Measurements from ENCODE around the gene TRPM8.

TRPM8 gene

GRCh38 chr2:234048049-234048448 lies 130.9 kb downstream of the TRPM8 start:
- no peak for DNase-seq (ENCODE audit: low spot score)

GRCh38 chr2:234050455-234051135 lies 133.4 kb downstream of the TRPM8 start, which contains the start of gene SPP2:
SPP2 (plus strand) TSS chr2:234050702; CDS start chr2:234050787, 85 bp downstream.
- DNase-seq (ENCODE audit: low spot score) = no peak

- no peak for DNase-seq (ENCODE audit: low spot score)
These were observed 134.3 kb downstream of the TRPM8 start for GRCh38 chr2:234051374-234052070.

GRCh38 chr2:234058881-234059280 lies 141.7 kb downstream of the TRPM8 start:
- DNase-seq (ENCODE audit: low spot score) = no peak

- no peak for DNase-seq (ENCODE audit: low spot score)
These were observed 143.1 kb downstream of the TRPM8 start for GRCh38 chr2:234060236-234060635.

GRCh38 chr2:234061624-234062257 lies 144.6 kb downstream of the TRPM8 start:
- DNase-seq (ENCODE audit: low spot score) = no peak

GRCh38 chr2:234066587-234066986 lies 149.4 kb downstream of the TRPM8 start:
- no peak for DNase-seq (ENCODE audit: low spot score)

Measured in germinal center (tissue), 1 donor.